Brain microvascular endothelial cell (primary cell): ENCODE measurements around the gene ITPRIP.

ENCODE experiments used
- DNase-seq: peaks from one replicate; pipeline ENCODE4 v3.0.0-alpha.2; 2020
- H3K27ac ChIP-seq: fragments of 250-450 bp; sonication (Bioruptor Pico); 2 replicates; pipeline ENCODE4 v1.5.1; 2020; ENCODE audit warnings: mild to moderate bottlenecking, moderate library complexity
- H3K27me3 ChIP-seq: fragments of 250-450 bp; sonication (Bioruptor Pico); replicated peaks from 2 replicates; pipeline ENCODE4 v1.5.1; 2020; ENCODE audit warnings: mild to moderate bottlenecking
- H3K36me3 ChIP-seq: fragments of 250-450 bp; sonication (Bioruptor Pico); replicated peaks from 2 replicates; pipeline ENCODE4 v1.5.1; 2020; ENCODE audit warnings: mild to moderate bottlenecking
- H3K4me3 ChIP-seq: 2 replicates; pipeline ENCODE4 v1.5.1; 2011; ENCODE audit warnings: low read depth, mild to moderate bottlenecking, control low read depth, low read length, moderate library complexity
- in situ Hi-C: cut with HindIII; loops from 2 replicates; pipeline ENCODE4 v1.10.0; 2017; ENCODE audit warnings: low sequenced_read_pairs, low pct_ligation_motif_present
- TF ChIP-seq, protein P1 (sequence below): IDR thresholded peaks from 2 replicates; pipeline ENCODE4 v1.5.1; 2011; ENCODE audit warnings: low read depth, mild to moderate bottlenecking, moderate library complexity, low read length, control low read depth, inconsistent platforms; ENCODE audit errors: missing control alignments

ITPRIP gene

DNA sequence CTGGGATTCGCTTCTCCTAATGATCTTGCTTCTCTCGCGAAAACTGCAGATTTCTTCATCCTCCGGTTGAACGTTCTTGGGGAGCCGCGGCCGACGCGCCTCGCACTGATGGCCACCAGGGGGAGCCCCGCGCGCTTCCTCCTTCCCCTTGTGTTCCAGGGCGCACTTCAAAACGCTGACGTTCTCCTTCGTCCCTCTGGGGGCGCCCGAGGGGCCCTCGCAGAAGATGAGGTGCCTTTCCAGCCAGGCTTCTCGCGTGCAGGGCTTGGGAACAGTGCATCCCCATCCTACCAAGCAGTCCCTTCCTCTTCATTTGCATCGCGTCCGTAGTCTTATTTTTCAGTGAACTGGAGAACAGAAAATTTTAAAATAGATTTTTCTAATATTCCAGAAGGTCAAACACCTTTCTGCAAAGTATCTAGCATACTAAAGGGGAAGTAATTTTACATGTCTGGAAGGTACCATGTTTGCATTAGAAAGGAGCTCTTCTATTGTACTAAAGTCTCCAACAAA is 46.8 kb downstream of the ITPRIP start:
- H3K27me3 ChIP-seq, result no peaks in the 10 kb centered on the region
- peak overlapping the region; percentile 75 for H3K27ac ChIP-seq
- no peak overlapping the region for H3K4me3 ChIP-seq
- in situ Hi-C loops, result no loop called here
- TF ChIP-seq, protein P1, sequence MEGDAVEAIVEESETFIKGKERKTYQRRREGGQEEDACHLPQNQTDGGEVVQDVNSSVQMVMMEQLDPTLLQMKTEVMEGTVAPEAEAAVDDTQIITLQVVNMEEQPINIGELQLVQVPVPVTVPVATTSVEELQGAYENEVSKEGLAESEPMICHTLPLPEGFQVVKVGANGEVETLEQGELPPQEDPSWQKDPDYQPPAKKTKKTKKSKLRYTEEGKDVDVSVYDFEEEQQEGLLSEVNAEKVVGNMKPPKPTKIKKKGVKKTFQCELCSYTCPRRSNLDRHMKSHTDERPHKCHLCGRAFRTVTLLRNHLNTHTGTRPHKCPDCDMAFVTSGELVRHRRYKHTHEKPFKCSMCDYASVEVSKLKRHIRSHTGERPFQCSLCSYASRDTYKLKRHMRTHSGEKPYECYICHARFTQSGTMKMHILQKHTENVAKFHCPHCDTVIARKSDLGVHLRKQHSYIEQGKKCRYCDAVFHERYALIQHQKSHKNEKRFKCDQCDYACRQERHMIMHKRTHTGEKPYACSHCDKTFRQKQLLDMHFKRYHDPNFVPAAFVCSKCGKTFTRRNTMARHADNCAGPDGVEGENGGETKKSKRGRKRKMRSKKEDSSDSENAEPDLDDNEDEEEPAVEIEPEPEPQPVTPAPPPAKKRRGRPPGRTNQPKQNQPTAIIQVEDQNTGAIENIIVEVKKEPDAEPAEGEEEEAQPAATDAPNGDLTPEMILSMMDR, result peak; percentile 100
- no peaks in the 10 kb centered on the region for H3K36me3 ChIP-seq
- DNase-seq, result peak; percentile 85

DNA sequence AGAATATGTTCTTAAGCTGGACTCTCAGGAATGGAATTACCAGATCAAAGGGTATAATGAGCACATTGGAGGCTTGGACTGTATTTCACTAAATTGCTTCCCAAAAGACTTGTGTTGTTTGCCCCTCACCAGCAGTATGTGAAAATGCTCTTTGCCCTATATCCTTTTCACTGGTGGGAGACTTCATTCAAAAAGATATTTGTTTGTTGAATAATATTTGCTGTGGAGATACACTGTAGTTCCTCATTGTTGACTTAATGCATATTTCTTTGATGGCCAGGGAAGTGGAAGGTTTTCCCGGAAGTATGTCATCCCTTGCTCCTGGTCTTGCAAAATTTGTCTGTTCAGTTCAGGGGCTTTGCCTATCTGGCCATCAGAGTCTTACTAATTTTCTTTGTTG is 49.9 kb downstream of the ITPRIP start:
- in situ Hi-C loops, result no loop called here
- no peak overlapping the region for H3K4me3 ChIP-seq
- H3K36me3 ChIP-seq, result no peaks in the 10 kb centered on the region
- H3K27ac ChIP-seq, result no peak overlapping the region
- DNase-seq, result no peak
- TF ChIP-seq, protein P1, result no peak
- no peaks in the 10 kb centered on the region for H3K27me3 ChIP-seq

GRCh38 chr10:104286939-104287338 is 51.3 kb downstream of the ITPRIP start:
- no peaks in the 10 kb centered on the region for H3K36me3 ChIP-seq
- TF ChIP-seq, protein P1, result no peak
- DNase-seq, result no peak
- no peak overlapping the region for H3K27ac ChIP-seq
- in situ Hi-C loops, result no loop called here
- H3K27me3 ChIP-seq, result no peaks in the 10 kb centered on the region
- H3K4me3 ChIP-seq, result no peak overlapping the region

DNA sequence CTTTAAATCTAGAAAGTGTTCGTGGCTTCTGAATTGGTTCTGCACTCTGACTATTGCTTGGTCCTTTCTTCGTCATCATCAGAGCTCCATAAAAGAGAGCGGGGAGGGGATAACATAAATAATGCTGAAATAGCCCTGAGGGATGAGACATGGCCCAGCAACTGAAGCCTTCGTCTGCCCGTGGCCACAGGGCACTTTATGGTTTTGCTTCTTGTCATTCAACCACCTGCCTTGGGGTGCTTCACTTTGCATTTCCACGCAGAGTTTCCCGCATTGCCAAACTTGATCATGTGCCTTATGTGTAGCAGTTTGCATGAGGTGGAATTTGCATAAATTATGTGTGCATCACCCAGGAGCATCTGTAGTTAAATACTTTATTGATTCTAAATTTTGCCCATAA is 53.4 kb downstream of the ITPRIP start:
- no peak overlapping the region for H3K27ac ChIP-seq
- no peak overlapping the region for H3K4me3 ChIP-seq
- no peaks in the 10 kb centered on the region for H3K27me3 ChIP-seq
- DNase-seq, result no peak
- in situ Hi-C loops, result no loop called here
- TF ChIP-seq, protein P1, result no peak
- no peaks in the 10 kb centered on the region for H3K36me3 ChIP-seq

DNA sequence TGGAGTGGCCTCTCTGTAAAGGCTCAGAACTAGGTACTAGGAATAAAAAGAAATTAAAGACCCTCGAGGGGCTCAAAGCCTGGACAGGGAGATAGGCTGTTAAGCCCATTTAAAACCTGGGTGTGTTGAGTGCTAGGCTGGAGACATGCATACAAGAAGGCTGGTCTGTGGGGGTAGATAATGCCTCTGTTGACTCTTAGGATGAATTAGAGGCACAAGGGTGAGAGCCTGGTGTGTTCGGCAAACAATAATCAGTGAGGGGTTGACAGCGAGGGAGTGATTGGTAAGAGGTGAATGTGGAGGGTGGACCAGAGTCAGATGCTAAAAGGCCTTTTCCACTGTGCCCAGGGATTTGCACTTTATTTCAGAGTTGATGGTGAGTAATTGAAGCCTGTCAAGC is 56.6 kb downstream of the ITPRIP start:
- DNase-seq, result no peak
- in situ Hi-C loops, result no loop called here
- Histone ChIP-seq H3K36me3 (no peaks in the 10 kb centered on the region), H3K4me3 (no peak overlapping the region), H3K27me3 (no peaks in the 10 kb centered on the region), H3K27ac (no peak overlapping the region)
- TF ChIP-seq, protein P1, result no peak

DNA sequence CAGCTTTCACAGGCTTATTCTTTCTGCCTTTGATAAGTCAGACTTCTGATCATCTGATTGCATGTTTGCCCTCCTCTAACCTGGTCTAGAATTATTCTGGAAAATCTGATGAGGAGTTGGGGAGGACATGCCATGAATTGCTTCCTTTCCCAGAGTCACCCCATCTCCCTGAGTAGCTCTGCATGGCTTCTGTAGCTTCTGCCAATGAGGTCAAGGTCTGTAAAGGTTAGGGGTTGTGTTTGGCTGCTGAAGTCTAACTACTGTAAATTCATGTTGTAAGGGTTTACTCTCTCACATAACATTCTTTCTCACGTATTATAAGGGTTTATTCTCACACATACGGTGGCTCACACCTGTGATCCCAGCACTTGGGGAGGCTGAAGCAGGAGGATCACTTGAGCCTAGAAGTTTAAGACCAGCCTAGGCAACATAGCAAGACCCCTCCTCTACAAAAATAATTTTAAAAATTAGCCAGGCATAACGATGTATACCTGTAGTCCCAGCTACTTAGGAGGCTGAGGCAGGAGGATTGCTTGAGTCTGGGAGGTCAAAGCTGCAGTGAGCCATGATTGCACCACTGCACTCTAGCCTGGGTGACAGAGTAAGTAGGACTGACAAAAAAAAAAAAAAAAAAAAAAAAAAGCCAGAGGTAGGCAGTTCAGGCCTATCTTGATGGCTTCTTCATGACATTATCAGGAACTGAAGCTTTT is 58.6 kb downstream of the ITPRIP start:
- TF ChIP-seq, protein P1, result no peak
- no peak for DNase-seq
- H3K4me3 ChIP-seq, result no peak overlapping the region
- no peaks in the 10 kb centered on the region for H3K27me3 ChIP-seq
- H3K27ac ChIP-seq, result no peak overlapping the region
- in situ Hi-C loops, result no loop called here
- no peaks in the 10 kb centered on the region for H3K36me3 ChIP-seq
